ENCODE results near the gene CRHR1.

The CRHR1 gene

GRCh38 chr17:45823598-45823997, 39.5 kb downstream of the CRHR1 start:
- DNase-seq (ENCODE audit: low read depth), result no peak

GRCh38 chr17:45824475-45824874, 40.4 kb downstream of the CRHR1 start:
- no peak for DNase-seq (ENCODE audit: low read depth)

- DNase-seq (ENCODE audit: low read depth), result no peak
Observed at GRCh38 chr17:45824901-45825492, 40.9 kb downstream of the CRHR1 start.

- DNase-seq (ENCODE audit: low read depth), result no peak
Observed at GRCh38 chr17:45825792-45826191, 41.7 kb downstream of the CRHR1 start.

- no peak for DNase-seq (ENCODE audit: low read depth)
Observed at GRCh38 chr17:45826919-45827588, 42.9 kb downstream of the CRHR1 start.

- DNase-seq (ENCODE audit: low read depth), result no peak
Observed at GRCh38 chr17:45828171-45828570, 44.1 kb downstream of the CRHR1 start.

- no peak for DNase-seq (ENCODE audit: low read depth)
Observed at GRCh38 chr17:45828582-45829133, 44.5 kb downstream of the CRHR1 start.

- DNase-seq (ENCODE audit: low read depth), result no peak
Observed at GRCh38 chr17:45833920-45834319, 49.8 kb downstream of the CRHR1 start.

- DNase-seq (ENCODE audit: low read depth), result no peak
Observed at GRCh38 chr17:45834471-45835396, 50.6 kb downstream of the CRHR1 start.

- no peak for DNase-seq (ENCODE audit: low read depth)
Observed at GRCh38 chr17:45835481-45835880, 51.4 kb downstream of the CRHR1 start.

- no peak for DNase-seq (ENCODE audit: low read depth)
Observed at GRCh38 chr17:45836047-45837044, 52.2 kb downstream of the CRHR1 start.

- no peak for DNase-seq (ENCODE audit: low read depth)
Observed at GRCh38 chr17:45837187-45837586, 53.1 kb downstream of the CRHR1 start.

GRCh38 chr17:45837603-45838002, 53.5 kb downstream of the CRHR1 start:
- no peak for DNase-seq (ENCODE audit: low read depth)

- no peak for DNase-seq (ENCODE audit: low read depth)
Observed at GRCh38 chr17:45838751-45839295, 54.7 kb downstream of the CRHR1 start.

GRCh38 chr17:45839442-45839841, 55.3 kb downstream of the CRHR1 start:
- DNase-seq (ENCODE audit: low read depth), result no peak

GRCh38 chr17:45841186-45841585, 57.1 kb downstream of the CRHR1 start:
- DNase-seq (ENCODE audit: low read depth), result no peak

GRCh38 chr17:45841883-45842525, 57.9 kb downstream of the CRHR1 start:
- DNase-seq (ENCODE audit: low read depth), result no peak

GRCh38 chr17:45843722-45844121, 59.6 kb downstream of the CRHR1 start:
- no peak for DNase-seq (ENCODE audit: low read depth)

GRCh38 chr17:45844695-45845375, 60.7 kb downstream of the CRHR1 start, which contains the start of gene SPPL2C:
SPPL2C (plus strand) TSS chr17:45844881; CDS start chr17:45844907, 26 bp downstream.
- no peak for DNase-seq (ENCODE audit: low read depth)
